ENCODE measurements around the gene WHRN. TPM values are rescaled to one million over a fixed set of nuclear protein-coding genes. Genes with fewer than 3 reads are reported as not detected.

Gene WHRN
- total RNA-seq, 4 donors from 2014 or later, result 5.4 to 23.6 (median 8.5) TPM

DNA sequence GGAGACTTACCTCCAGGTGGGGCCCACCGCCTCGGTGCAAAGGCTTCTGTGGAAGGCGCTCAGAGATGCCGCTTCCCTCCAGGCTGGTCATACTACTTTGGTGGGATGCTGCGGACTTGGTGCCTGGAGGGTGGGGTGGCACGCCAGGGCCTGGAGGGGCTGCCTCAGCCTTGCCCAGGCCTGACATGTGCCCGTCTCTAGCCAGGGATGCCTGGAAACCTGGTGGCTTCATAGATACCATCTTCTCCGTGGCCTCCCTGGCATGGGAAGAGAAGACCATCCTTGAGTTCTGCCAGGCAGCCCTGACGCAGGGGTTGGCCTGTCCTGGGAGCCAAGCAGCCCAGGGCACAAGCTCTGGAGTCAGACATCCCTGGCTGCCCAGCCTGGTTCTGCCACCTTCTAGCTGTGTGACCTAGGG, 147.4 kb downstream of the WHRN start:
- Histone ChIP-seq H3K36me3 (peaks cover 0 to 80% (median 38%) of the 10 kb centered on the region in 4 donors), H3K4me3 (no peak overlapping the region), H3K4me1 (no peaks in the 10 kb centered on the region), H3K9me3 (no peaks in the 10 kb centered on the region), H3K27ac (no peak overlapping the region), H3K27me3 (no peaks in the 10 kb centered on the region)
- no peak for DNase-seq
- intact Hi-C loops (cut with DNase I; ENCODE audit: low total_unique reads) (no loop called here), in situ Hi-C loops (cut with MboI; ENCODE audit: low pct_ligation_motif_present in 1 of 4, low pct_unique_long_range_greater_than_20kb in 1 of 4, low sequenced_read_pairs in 3 of 4) (no loop called here)
- no peak for TF ChIP-seq POLR2A (IDR thresholded peaks at IDR 0.05)
- TF ChIP-seq, protein P1, sequence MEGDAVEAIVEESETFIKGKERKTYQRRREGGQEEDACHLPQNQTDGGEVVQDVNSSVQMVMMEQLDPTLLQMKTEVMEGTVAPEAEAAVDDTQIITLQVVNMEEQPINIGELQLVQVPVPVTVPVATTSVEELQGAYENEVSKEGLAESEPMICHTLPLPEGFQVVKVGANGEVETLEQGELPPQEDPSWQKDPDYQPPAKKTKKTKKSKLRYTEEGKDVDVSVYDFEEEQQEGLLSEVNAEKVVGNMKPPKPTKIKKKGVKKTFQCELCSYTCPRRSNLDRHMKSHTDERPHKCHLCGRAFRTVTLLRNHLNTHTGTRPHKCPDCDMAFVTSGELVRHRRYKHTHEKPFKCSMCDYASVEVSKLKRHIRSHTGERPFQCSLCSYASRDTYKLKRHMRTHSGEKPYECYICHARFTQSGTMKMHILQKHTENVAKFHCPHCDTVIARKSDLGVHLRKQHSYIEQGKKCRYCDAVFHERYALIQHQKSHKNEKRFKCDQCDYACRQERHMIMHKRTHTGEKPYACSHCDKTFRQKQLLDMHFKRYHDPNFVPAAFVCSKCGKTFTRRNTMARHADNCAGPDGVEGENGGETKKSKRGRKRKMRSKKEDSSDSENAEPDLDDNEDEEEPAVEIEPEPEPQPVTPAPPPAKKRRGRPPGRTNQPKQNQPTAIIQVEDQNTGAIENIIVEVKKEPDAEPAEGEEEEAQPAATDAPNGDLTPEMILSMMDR (IDR thresholded peaks at IDR 0.05), result no peak
- no peak for TF ChIP-seq EP300 (IDR thresholded peaks at IDR 0.05; ENCODE audit: low read depth)
- no peak for TF ChIP-seq POLR2AphosphoS5 (IDR thresholded peaks at IDR 0.05)
- WGBS, 2 donors (ENCODE audit: low coverage in 1 of 2), result 97% methylated on average over 9 of the region's 9 CpGs; no CpG with 5 or more reads in 1 of the 2 donors

DNA sequence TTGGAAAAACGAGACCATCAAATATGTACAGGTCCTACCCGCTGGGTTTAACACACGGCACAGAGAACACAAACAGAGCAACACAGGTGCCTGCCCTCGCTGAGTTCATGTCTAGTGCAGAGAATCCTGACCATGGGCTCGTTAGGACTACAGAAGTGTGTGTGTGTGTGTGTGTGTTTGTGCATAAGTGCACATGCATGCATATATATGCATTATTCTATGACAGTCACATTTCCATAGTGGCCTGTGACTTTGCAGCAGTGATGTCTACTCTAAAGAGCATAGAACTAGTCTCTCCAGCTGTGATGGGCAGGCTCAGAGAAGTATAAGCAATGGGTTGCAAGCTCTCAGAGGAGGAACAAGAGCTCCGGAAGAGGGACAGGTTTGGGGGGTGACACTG, 147.9 kb downstream of the WHRN start:
- 80 to 92% methylated on average over 1 to 6 of the region's 6 CpGs for WGBS, 2 donors (ENCODE audit: low coverage in 1 of 2)
- Histone ChIP-seq H3K36me3 (peaks cover 0 to 80% (median 38%) of the 10 kb centered on the region in 4 donors), H3K4me1 (no peaks in the 10 kb centered on the region), H3K27ac (no peak overlapping the region), H3K27me3 (no peaks in the 10 kb centered on the region), H3K4me3 (no peak overlapping the region), H3K9me3 (no peaks in the 10 kb centered on the region)
- intact Hi-C loops (cut with DNase I; ENCODE audit: low total_unique reads), result no loop called here
- in situ Hi-C loops (cut with MboI; ENCODE audit: low pct_ligation_motif_present in 1 of 4, low pct_unique_long_range_greater_than_20kb in 1 of 4, low sequenced_read_pairs in 3 of 4), result no loop called here
- TF ChIP-seq POLR2AphosphoS5 (IDR thresholded peaks at IDR 0.05) (no peak), EP300 (IDR thresholded peaks at IDR 0.05; ENCODE audit: low read depth) (no peak), POLR2A (IDR thresholded peaks at IDR 0.05) (no peak)
- TF ChIP-seq, protein P1 (IDR thresholded peaks at IDR 0.05), result no peak
- no peak for DNase-seq

DNA sequence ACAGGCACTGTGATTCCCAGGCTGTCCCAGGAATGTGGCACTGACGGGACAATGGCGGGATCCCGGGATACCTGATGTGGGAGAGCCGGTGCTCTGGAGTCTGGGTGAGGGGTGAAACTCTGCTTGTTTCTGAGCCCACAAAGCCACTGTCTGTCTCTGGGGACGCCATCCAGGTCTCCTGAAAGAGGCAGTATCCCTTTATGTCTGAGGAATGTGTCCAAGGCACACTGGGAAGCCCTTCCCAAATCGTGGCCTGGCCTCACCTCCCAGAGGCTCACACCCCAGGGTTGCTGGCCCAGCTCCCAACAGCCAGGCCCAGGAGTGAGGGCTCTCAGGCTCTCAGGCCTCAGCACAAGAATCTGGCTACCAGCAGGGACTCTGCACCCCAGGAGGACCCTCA, 148.5 kb downstream of the WHRN start:
- H3K4me1 ChIP-seq, result no peaks in the 10 kb centered on the region
- no peak for DNase-seq
- TF ChIP-seq POLR2AphosphoS5 (IDR thresholded peaks at IDR 0.05) (no peak), POLR2A (IDR thresholded peaks at IDR 0.05) (no peak), EP300 (IDR thresholded peaks at IDR 0.05; ENCODE audit: low read depth) (no peak)
- TF ChIP-seq, protein P1 (IDR thresholded peaks at IDR 0.05), result no peak
- 85% methylated on average over 6 of the region's 6 CpGs; no CpG with 5 or more reads in 1 of the 2 donors for WGBS, 2 donors (ENCODE audit: low coverage in 1 of 2)
- no peaks in the 10 kb centered on the region for H3K9me3 ChIP-seq
- H3K27me3 ChIP-seq, result no peaks in the 10 kb centered on the region
- peaks cover 0 to 77% (median 38%) of the 10 kb centered on the region in 4 donors for H3K36me3 ChIP-seq
- H3K27ac ChIP-seq, result no peak overlapping the region
- in situ Hi-C loops (cut with MboI; ENCODE audit: low pct_ligation_motif_present in 1 of 4, low pct_unique_long_range_greater_than_20kb in 1 of 4, low sequenced_read_pairs in 3 of 4), result no loop called here
- intact Hi-C loops (cut with DNase I; ENCODE audit: low total_unique reads), result no loop called here
- no peak overlapping the region for H3K4me3 ChIP-seq

DNA sequence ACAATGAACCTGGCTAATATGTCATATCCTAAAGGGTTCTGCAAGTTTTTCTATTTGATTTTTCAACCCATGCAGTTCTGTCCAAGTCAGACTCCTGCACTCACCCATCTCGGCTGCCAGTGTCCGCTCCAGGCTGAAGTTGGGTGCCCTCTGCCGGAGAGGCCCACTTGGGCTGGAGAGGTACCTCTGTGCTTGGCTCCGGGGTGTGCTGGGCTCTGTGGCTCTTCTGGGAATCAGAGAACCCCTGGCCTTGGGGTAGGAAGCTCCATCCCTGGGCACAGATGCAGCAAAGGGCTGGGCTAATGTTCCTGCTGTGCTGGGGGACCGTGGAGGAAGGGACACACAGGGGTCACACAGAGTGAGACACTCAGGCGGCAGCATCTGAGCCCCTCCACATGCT, 149.5 kb downstream of the WHRN start:
- intact Hi-C loops (cut with DNase I; ENCODE audit: low total_unique reads), result no loop called here
- H3K36me3 ChIP-seq, result peaks cover 0 to 73% (median 34%) of the 10 kb centered on the region in 4 donors

More for the DNA sequence above, 149.5 kb downstream of the WHRN start:
- Histone ChIP-seq H3K9me3 (no peaks in the 10 kb centered on the region), H3K4me1 (no peaks in the 10 kb centered on the region), H3K27me3 (no peaks in the 10 kb centered on the region), H3K4me3 (no peak overlapping the region), H3K27ac (no peak overlapping the region)
- no peak for DNase-seq
- TF ChIP-seq POLR2A (IDR thresholded peaks at IDR 0.05) (no peak), EP300 (IDR thresholded peaks at IDR 0.05; ENCODE audit: low read depth) (no peak), POLR2AphosphoS5 (IDR thresholded peaks at IDR 0.05) (no peak)
- TF ChIP-seq, protein P1 (IDR thresholded peaks at IDR 0.05), result no peak
- in situ Hi-C loops (cut with MboI; ENCODE audit: low pct_ligation_motif_present in 1 of 4, low pct_unique_long_range_greater_than_20kb in 1 of 4, low sequenced_read_pairs in 3 of 4), result no loop called here
- WGBS, 2 donors (ENCODE audit: low coverage in 1 of 2), result 98% methylated on average over 6 of the region's 6 CpGs; no CpG with 5 or more reads in 1 of the 2 donors

Small RNA genes within 50 kb of the gene (small RNA-seq; reads per million reads assigned to genes)
- 0 to 0.12 (median 0) reads per million in 4 donors for gene AL138895.2

Other genes starting within 250 kb of the WHRN start
- not detected for gene ORM1, start 182.4 kb downstream of the WHRN start, total RNA-seq
- not detected for gene ORM2, start 175.6 kb downstream of the WHRN start, total RNA-seq
- gene AKNA, start 117.5 kb downstream of the WHRN start, total RNA-seq, result 10 to 100 TPM; 34.8 to 63.2 (median 48.6) TPM
- gene ATP6V1G1, start 82.3 kb upstream of the WHRN start, total RNA-seq, result 100 to 1,000 TPM; 102 to 144 (median 131) TPM
- 1 to 10 TPM; 6.2 to 9.7 (median 7.3) TPM for gene TMEM268, start 105.8 kb upstream of the WHRN start, total RNA-seq
- not detected for gene TEX53, start 152.3 kb upstream of the WHRN start, total RNA-seq
- not detected for gene TEX48, start 176.7 kb upstream of the WHRN start, total RNA-seq

Measured in transverse colon (tissue), 4 donors.